ENCODE results near the gene CFAP61. TPM values are rescaled to one million over a fixed set of nuclear protein-coding genes. Genes with fewer than 3 reads are reported as not detected.

CFAP61 gene
- total RNA-seq, 1 experiment from 2014 or later = not detected

DNA sequence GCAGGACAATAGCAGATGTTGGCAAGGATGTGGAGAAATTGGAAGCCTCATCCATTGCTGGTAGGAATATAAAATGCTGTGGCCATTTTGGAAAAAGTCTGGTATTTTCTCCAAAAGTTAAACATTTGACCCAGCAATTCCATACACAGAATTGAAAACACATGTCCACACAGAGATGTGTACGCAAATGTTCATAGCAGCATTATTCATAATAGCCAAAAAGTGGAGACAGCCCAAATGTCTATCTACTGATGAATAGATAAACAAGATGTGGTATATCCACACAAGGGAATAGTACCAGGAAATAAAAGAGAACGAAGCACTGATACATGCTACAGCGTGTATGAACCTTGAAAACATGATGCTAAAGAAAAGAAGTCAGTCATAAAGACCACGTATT lies 40.5 kb downstream of the CFAP61 start:
- H3F3A ChIP-seq (ENCODE audit: low read length, unreplicated experiment) = no peaks in the 10 kb centered on the region
- H3K36me3 ChIP-seq (ENCODE audit: low read depth, low read length) = no peaks in the 10 kb centered on the region
- no peaks in the 10 kb centered on the region for H3K9me3 ChIP-seq (ENCODE audit: low read length)
- H3K27me3 ChIP-seq (ENCODE audit: low read length) = peaks cover 77% of the 10 kb centered on the region
- POLR2A ChIA-PET (ENCODE audit: unreplicated experiment) = no interaction called here
- H3K79me2 ChIP-seq (ENCODE audit: low read length) = no peaks in the 10 kb centered on the region
- H3K4me2 ChIP-seq (ENCODE audit: low read length) = no peak overlapping the region
- no peak overlapping the region for H3K4me3 ChIP-seq (ENCODE audit: low read length)
- intact Hi-C loops (cut with micrococcal nuclease) = no loop called here
- no peaks in the 10 kb centered on the region for H3K9me2 ChIP-seq (replicated peaks; ENCODE audit: low read length)
- no peak for DNase-seq
- no peak overlapping the region for H3K27ac ChIP-seq (ENCODE audit: low read length)
- no peak for ATAC-seq
- H2AFZ ChIP-seq (ENCODE audit: low read length) = no peak overlapping the region
- no peaks in the 10 kb centered on the region for H3K4me1 ChIP-seq (ENCODE audit: insufficient read depth, low read length)
- BruUV-seq (replicated peaks) = no TSS peak
- no peak for TF ChIP-seq EZH2 (IDR thresholded peaks at IDR 0.05; ENCODE audit: low read length, unreplicated experiment)
- TF ChIP-seq EZH2phosphoT487 (IDR thresholded peaks at IDR 0.05; ENCODE audit: borderline replicate concordance, low read length) = no peak
- TF ChIP-seq, protein P1, sequence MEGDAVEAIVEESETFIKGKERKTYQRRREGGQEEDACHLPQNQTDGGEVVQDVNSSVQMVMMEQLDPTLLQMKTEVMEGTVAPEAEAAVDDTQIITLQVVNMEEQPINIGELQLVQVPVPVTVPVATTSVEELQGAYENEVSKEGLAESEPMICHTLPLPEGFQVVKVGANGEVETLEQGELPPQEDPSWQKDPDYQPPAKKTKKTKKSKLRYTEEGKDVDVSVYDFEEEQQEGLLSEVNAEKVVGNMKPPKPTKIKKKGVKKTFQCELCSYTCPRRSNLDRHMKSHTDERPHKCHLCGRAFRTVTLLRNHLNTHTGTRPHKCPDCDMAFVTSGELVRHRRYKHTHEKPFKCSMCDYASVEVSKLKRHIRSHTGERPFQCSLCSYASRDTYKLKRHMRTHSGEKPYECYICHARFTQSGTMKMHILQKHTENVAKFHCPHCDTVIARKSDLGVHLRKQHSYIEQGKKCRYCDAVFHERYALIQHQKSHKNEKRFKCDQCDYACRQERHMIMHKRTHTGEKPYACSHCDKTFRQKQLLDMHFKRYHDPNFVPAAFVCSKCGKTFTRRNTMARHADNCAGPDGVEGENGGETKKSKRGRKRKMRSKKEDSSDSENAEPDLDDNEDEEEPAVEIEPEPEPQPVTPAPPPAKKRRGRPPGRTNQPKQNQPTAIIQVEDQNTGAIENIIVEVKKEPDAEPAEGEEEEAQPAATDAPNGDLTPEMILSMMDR (conservative IDR thresholded peaks at IDR 0.05; ENCODE audit: low read depth, low read length) = no peak
- CTCF ChIA-PET = no interaction called here
- H4K20me1 ChIP-seq (ENCODE audit: low read length) = no peaks in the 10 kb centered on the region
- no peak overlapping the region for H3K9ac ChIP-seq (ENCODE audit: low read length)

- no peak overlapping the region for H2AFZ ChIP-seq (ENCODE audit: low read length)
- TF ChIP-seq, protein P1 (conservative IDR thresholded peaks at IDR 0.05; ENCODE audit: low read depth, low read length) = no peak
- no peak for TF ChIP-seq EZH2 (IDR thresholded peaks at IDR 0.05; ENCODE audit: low read length, unreplicated experiment)
- no peak for TF ChIP-seq EZH2phosphoT487 (IDR thresholded peaks at IDR 0.05; ENCODE audit: borderline replicate concordance, low read length)
- H3K36me3 ChIP-seq (ENCODE audit: low read depth, low read length) = no peaks in the 10 kb centered on the region
- DNase-seq (no peak), ATAC-seq (no peak)
- no peak overlapping the region for H3K4me3 ChIP-seq (ENCODE audit: low read length)
- H3K9ac ChIP-seq (ENCODE audit: low read length) = no peak overlapping the region
- intact Hi-C loops (cut with micrococcal nuclease) = no loop called here
- no peaks in the 10 kb centered on the region for H3K9me3 ChIP-seq (ENCODE audit: low read length)
- peaks cover 75% of the 10 kb centered on the region for H3K27me3 ChIP-seq (ENCODE audit: low read length)
- H3F3A ChIP-seq (ENCODE audit: low read length, unreplicated experiment) = no peaks in the 10 kb centered on the region
- ChIA-PET CTCF (no interaction called here), POLR2A (ENCODE audit: unreplicated experiment) (no interaction called here)
- no peaks in the 10 kb centered on the region for H3K9me2 ChIP-seq (replicated peaks; ENCODE audit: low read length)
- H4K20me1 ChIP-seq (ENCODE audit: low read length) = no peaks in the 10 kb centered on the region
- no peak overlapping the region for H3K4me2 ChIP-seq (ENCODE audit: low read length)
- no TSS peak for BruUV-seq (replicated peaks)
- H3K79me2 ChIP-seq (ENCODE audit: low read length) = no peaks in the 10 kb centered on the region
- no peak overlapping the region for H3K27ac ChIP-seq (ENCODE audit: low read length)
- H3K4me1 ChIP-seq (ENCODE audit: insufficient read depth, low read length) = no peaks in the 10 kb centered on the region
Measured at GRCh38 chr20:20094410-20094809, 42.1 kb downstream of the CFAP61 start.

DNA sequence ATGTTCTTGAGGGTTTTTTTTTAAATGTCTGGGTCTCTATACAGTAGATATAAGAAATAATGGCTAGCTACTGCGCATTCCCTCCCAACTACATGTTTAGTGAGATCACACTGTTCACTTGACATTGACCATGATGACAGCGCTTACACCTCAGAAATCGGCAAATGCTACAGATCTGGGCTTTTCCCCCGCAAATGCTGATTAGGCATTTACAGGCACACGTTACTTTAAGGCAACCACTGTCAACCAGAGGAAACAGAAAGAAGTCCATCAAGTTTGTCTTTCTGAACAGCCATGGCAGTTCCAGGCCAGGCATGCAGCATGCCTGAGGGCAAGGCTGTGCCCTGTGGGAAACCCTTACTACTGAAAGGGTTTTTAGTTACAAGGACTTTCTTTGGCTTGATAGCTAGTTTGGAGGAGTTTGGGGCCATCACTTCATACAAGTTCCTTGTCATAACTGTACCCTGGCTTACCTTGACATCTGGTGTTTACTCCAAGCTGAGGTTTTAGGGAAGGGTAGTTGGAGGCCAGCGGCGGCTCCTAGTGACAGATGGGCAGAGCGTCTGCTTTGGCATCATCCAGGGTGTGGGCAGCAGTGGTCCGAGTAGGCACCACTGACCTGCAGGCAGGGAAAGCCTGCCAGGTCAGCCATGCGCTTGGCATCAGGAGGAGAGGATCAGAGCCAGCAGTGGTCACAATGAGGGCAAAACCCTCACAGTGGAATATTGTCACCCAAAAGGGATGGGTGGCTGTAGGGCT lies 43.0 kb downstream of the CFAP61 start:
- ChIA-PET CTCF (interaction anchor here (0.6 kb wide), 1 partner anchor 728 kb away, joined by 3 read pairs; no protein-coding TSS in a partner anchor), POLR2A (ENCODE audit: unreplicated experiment) (no interaction called here)
- Histone ChIP-seq H3K9ac (ENCODE audit: low read length) (no peak overlapping the region), H3K36me3 (ENCODE audit: low read depth, low read length) (no peaks in the 10 kb centered on the region), H3K4me2 (ENCODE audit: low read length) (no peak overlapping the region), H3K4me3 (ENCODE audit: low read length) (no peak overlapping the region), H3K27ac (ENCODE audit: low read length) (no peak overlapping the region), H3K79me2 (ENCODE audit: low read length) (no peaks in the 10 kb centered on the region), H4K20me1 (ENCODE audit: low read length) (no peaks in the 10 kb centered on the region), H3K9me3 (ENCODE audit: low read length) (no peaks in the 10 kb centered on the region), H3K9me2 (replicated peaks; ENCODE audit: low read length) (no peaks in the 10 kb centered on the region), H3K4me1 (ENCODE audit: insufficient read depth, low read length) (no peaks in the 10 kb centered on the region), H3F3A (ENCODE audit: low read length, unreplicated experiment) (no peaks in the 10 kb centered on the region), H3K27me3 (ENCODE audit: low read length) (peaks cover 73% of the 10 kb centered on the region), H2AFZ (ENCODE audit: low read length) (no peak overlapping the region)
- no peak for TF ChIP-seq EZH2phosphoT487 (IDR thresholded peaks at IDR 0.05; ENCODE audit: borderline replicate concordance, low read length)
- no peak for TF ChIP-seq EZH2 (IDR thresholded peaks at IDR 0.05; ENCODE audit: low read length, unreplicated experiment)
- TF ChIP-seq, protein P1 (conservative IDR thresholded peaks at IDR 0.05; ENCODE audit: low read depth, low read length) = no peak
- BruUV-seq (replicated peaks) = no TSS peak
- ATAC-seq (no peak), DNase-seq (no peak)
- intact Hi-C loops (cut with micrococcal nuclease) = no loop called here
